Stimulated activated CD4-positive, alpha-beta T cell treated with anti-CD3 and anti-CD28 coated beads, Interleukin-12 subunit alpha, Interleukin-12 subunit beta, amount 100 ng/mL, for 48 hours (primary cell): Measurements from ENCODE around the gene ESPN.

Experiments used
- DNase-seq, 3 donors: peaks; one replicate each; pipeline ENCODE4 v3.0.0-alpha.2; 2020; ENCODE audit warnings: low read depth in 2 of 3, low spot score in 1 of 3

The ESPN gene

DNA sequence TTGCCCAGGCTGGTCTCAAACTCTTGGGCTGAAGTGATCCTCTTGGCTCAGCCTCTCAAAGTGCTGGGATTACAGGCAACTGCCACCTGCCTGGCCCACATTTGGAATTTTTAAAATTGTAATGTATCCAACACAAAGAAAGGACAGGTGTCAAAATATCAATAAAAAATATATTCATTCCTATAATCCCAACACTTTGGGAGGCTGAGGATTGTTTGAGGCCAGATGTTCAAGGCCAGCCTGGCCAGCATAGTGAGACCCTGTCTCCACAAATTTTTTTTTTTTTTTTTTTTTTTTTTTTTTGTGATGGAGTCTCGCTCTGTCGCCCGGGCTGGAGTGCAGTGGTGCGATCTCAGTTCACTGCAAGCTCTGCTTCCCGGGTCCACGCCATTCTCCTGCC lies 14.8 kb upstream of the ESPN start:
- DNase-seq = no peak

- DNase-seq = no peak
Observed at GRCh38 chr1:6410248-6410893, 14.2 kb upstream of the ESPN start.

DNA sequence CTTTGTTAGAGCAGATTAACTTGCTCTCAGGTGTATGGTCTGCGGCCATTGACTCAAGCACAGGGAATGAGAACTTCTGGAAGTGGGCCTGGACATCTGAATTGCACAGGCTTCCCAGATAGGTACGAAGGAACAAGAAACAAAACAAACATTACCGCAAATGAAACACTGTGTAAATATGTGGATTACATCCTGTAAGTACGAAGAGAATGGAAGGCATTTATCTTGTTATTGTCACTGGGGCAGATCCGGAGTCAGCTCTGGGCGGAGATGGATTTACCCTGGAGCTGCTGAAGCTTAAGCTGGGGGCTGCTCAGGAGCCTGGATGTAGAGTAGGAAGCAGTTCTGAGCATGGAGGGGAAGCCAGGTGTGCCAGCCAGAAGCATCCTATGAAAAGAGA lies 11.7 kb upstream of the ESPN start:
- no peak for DNase-seq

DNA sequence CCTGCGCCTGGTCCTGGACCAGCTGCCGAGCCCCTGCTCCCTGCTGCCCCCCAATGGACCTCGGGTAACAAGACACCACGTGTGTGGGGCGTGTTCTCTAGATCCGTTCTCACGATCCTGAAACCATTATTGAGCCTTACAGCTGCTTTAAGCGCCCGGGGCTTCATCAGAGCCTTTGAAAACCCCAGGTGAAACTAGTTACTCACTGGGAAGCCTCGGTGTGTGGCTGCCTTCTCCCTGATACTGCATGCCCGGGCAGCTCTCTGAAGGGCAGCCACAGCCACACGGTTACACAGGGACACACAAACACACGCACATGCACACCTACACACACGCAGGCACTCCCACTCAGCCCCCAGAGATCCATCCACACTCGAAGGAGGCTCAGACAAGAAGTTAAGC lies 10.1 kb upstream of the ESPN start:
- peak in 1 of 3 donors; percentile 43 for DNase-seq

DNA sequence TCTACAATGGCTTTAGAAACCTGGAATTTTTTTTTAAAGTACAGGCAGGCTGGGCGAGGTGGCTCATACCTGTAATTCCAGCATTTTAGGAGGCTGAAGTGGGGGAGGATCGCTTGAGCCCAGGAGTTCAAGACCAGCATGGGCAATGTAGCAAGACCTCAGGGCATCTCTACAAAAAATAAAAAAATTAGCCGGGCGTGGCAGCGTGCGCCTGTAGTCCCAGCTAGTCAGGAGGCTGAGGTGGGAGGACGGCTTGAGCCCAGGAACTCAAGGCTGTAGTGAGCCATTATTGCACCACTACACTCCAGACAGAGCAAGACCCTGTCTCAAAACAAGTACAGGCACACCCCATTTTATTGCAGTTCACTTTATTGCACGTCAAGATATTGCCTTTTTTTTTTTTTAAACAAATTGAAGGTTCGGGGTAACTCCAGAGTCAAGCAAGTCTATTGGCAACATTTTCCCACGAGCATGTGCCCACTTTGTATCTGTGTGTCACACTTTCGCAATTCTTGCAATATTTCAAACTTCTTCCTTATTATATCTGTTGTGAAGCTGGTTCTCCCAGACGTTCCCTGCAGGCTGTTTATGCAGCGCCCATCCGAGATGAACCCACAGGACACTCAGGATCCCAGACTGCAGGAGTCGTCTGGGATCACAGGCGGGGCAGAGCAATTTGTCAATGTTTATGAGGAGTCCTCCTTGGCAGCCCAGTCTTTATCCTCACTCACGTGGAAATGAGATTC lies 9.5 kb upstream of the ESPN start:
- no peak for DNase-seq

GRCh38 chr1:6416295-6416656 lies 8.3 kb upstream of the ESPN start:
- no peak for DNase-seq

DNA sequence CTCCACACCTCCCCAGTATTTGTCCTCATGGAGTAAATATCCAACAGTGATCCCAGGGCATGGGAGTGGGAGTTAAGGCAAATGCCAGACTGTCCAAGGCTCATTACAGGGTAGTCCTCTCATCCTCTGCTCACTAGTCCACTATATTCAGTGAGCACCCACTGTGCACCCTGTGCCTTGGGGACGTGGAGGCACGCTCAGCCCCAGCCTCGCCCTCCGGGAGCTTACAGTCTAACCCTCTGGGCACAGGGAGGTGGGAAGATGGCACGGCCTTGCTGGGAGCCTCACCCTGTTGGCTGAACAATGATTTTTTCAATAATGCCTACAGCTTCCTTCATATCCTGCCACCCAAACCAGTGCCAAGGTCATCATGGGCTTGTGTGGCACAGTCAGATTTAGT lies 7.7 kb upstream of the ESPN start:
- no peak for DNase-seq

DNA sequence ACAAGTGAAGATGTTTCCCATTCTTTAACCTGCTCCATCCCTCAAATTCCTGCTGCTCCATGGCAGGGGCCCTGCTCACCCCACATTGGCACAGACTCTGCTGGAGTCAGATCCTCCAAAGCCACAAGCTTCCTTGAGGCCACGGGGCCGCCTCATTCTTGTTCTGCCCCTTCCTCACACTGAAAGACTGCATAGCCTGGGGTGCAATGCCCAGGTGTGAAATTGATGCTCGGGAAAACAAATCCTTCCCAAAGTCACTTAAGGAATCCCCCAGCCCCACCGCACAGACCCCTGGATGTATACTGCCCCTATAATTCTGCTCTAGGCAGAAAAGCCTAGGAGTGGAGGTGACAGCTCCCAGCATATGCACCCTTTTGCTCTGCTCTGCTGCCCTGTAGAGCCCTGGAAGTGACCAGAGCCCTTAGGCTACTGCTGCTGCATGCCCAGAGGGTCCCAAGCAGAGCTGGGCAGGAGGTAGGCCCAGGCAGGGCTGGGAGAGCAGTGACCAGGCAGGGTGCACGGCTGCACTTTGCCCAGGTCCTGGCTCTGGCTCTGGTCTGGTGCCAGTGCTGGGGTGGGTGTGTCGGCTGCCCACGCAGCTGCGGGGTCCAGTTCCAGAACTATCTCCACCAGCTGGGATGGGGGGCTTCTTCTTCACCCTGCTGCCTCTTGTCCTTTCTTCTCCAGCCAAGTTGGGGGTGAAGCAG lies 6.5 kb upstream of the ESPN start:
- no peak for DNase-seq

GRCh38 chr1:6418668-6419396 lies 5.7 kb upstream of the ESPN start:
- no peak for DNase-seq

- no peak for DNase-seq
Observed at GRCh38 chr1:6419397-6419803, 5.2 kb upstream of the ESPN start.

- no peak for DNase-seq
Observed at GRCh38 chr1:6419804-6420453, 4.6 kb upstream of the ESPN start, which contains the start of gene HES2. HES2 (minus strand) TSS chr1:6419919; CDS start chr1:6419820, 99 bp downstream.

GRCh38 chr1:6420454-6421042 lies 4.0 kb upstream of the ESPN start:
- no peak for DNase-seq

DNA sequence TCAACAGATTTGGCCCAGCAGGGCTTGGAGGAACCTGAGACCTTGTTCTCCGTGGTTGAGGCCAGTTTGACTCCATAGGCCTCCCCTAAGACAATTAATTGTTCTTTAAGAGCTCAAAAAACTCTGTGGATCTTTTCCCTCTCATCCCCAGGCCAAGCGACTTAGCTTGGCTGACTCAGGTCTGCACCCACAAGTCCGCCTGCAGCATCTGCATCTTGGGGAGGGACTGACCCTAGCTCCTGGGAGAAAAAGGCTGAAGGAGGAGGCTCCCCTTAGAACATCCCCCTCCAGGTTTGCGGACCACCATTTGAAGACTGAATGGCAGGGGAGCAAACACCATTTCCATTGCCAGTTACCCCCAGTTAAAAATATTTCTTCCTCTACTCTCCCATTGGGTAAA lies 3.3 kb upstream of the ESPN start:
- no peak for DNase-seq

DNA sequence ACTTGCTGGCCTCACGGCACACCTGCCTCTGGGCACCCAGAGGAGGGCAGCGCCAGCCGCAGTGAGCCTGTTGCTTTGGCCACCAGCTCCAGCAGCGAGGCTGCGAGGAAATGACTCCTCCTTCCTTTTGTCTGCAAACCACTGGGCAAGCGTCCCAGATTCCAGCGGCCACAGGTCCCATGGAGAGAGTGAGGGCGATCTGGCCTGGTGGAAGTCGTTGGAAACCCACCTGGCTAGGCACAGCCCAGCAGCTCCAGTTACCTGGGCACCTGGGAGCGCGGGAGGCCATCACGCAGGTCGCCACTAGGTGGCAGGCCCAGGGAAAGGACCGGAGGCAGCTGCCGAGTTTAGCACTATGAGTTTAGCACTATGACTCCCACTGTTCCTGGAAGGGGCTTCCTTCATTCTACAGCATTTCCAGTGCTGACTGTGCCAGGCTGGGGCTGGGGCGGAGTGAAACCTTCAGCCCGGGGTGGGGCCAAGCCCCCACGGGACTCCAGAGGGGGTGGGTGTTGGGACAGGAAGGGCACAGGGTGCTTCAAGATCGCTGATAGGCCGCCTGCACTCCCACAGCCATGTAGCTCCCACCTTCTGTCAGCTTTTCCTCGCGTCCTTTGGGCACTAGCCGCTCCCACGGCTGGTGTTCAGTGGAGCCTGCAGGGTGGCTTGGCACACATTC lies 1.1 kb upstream of the ESPN start:
- peak; percentile 46 to 72 (median 58) for DNase-seq

GRCh38 chr1:6424000-6424565 lies 493 bp upstream of the ESPN start:
- DNase-seq = no peak

DNA sequence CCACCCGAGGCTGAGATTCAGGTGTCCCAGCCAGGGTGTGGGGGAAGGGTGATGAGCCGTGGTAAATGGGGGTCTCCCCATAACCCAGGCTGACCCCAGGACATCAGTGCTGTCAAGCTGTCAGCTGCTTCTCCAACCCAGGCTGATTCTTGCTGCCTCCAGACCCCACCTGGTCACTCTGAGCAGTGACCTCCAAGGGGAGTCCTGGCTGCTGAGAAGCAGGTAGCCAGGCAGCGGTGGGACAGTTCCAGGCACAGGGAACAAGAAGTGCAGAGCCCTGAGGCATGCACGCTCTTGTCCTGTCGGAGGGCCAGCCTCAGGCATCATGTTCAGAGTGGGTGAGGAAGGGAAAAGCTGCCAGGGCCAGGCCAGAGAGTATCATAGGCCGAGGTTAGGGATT lies 1.1 kb downstream of the ESPN start:
- no peak for DNase-seq

- DNase-seq = no peak
Observed at GRCh38 chr1:6426277-6426971, 1.8 kb downstream of the ESPN start.

DNA sequence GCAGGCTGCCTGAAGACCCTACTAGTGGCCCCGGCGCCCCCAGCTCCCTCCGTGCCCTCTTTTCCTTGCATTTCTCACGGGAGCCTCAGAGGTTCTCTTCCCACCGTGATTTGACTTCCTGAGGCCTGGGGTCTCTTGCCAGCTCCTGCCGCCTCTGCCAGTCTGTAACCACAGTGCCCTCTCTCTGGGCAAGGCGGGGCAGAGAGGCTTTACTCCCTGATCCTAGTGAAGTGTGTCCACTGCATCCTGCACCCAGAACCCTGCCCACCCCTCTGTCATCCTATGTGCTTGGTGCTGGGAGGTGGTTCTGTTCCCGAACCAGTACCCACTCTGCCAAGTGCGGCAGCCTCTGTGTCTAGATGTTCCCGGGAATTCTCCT lies 2.4 kb downstream of the ESPN start:
- DNase-seq = no peak
